AG08396 (cell line): Measurements from ENCODE around the gene TNNC1.

Experiments
- DNase-seq: peaks from one replicate; pipeline ENCODE4 v3.0.0; 2012; ENCODE audit warnings: low spot score, mixed read lengths

Gene TNNC1

DNA sequence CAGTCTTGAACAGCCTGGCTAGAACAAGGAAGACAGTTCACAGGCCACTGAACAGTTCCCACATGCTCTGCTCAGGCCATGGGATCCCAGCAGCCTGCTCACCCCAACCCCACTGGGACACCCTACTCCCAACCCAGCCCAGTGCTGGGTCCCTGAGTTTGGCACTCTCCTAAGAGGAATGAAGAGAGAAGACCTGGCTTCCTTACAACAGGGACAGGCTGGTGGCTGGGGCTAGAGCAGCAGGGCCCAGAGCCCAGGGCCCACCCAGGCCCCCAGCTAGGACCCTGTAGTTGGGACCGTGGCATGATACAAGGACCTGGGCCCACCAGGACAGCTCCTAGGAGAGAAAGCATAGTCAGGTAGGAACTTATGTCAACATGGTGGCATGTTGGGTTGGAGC is 52.3 kb downstream of the TNNC1 start:
- no peak for DNase-seq
